Measurements from ENCODE around the gene ITPK1.

DNA sequence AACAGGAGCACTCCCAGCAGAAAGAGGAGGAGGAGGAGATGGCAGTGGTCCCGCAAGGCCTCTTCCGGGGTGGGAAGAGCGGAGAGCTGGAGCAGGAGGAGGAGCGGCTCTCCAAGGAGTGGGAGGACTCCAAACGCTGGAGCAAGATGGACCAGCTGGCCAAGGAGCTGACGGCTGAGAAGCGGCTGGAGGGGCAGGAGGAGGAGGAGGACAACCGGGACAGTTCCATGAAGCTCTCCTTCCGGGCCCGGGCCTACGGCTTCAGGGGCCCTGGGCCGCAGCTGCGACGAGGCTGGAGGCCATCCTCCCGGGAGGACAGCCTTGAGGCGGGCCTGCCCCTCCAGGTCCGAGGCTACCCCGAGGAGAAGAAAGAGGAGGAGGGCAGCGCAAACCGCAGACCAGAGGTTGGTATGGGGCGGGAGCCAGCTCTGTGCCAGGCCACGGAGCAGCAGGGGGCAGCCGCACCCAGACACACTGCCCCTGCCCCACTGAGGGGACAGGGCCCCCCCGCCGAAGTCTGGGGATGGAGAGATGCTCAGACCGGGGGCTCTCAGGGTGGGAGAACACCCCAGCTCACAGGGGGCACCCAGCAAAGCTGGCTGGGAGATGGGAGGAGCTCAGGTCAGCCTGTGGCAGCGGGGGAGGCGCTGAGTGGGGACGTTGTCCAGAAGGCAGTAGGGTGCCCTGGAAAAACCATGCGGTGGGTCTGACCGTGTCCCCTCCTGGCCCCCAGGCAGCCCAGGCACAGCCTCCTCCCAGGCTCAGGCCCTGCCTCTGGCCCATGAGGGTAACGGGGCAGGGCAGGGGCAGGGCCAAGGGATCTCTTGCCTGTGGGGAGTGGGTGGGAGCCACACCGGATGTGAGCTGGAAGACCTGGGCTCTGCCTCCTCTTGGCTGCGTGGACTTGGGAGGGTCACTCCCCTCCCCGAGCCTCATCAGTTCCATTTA is 183.0 kb downstream of the ITPK1 start:
- TF ChIP-seq EZH2phosphoT487 (IDR thresholded peaks at IDR 0.05; ENCODE audit: unreplicated experiment) = no peak
- TF ChIP-seq, protein P1, sequence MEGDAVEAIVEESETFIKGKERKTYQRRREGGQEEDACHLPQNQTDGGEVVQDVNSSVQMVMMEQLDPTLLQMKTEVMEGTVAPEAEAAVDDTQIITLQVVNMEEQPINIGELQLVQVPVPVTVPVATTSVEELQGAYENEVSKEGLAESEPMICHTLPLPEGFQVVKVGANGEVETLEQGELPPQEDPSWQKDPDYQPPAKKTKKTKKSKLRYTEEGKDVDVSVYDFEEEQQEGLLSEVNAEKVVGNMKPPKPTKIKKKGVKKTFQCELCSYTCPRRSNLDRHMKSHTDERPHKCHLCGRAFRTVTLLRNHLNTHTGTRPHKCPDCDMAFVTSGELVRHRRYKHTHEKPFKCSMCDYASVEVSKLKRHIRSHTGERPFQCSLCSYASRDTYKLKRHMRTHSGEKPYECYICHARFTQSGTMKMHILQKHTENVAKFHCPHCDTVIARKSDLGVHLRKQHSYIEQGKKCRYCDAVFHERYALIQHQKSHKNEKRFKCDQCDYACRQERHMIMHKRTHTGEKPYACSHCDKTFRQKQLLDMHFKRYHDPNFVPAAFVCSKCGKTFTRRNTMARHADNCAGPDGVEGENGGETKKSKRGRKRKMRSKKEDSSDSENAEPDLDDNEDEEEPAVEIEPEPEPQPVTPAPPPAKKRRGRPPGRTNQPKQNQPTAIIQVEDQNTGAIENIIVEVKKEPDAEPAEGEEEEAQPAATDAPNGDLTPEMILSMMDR (conservative IDR thresholded peaks at IDR 0.05; ENCODE audit: low read depth in 2 of 2) = no peak
- TF ChIP-seq POLR2AphosphoS5 (IDR thresholded peaks at IDR 0.05; ENCODE audit: low read depth) = no peak
- TF ChIP-seq, protein P2, sequence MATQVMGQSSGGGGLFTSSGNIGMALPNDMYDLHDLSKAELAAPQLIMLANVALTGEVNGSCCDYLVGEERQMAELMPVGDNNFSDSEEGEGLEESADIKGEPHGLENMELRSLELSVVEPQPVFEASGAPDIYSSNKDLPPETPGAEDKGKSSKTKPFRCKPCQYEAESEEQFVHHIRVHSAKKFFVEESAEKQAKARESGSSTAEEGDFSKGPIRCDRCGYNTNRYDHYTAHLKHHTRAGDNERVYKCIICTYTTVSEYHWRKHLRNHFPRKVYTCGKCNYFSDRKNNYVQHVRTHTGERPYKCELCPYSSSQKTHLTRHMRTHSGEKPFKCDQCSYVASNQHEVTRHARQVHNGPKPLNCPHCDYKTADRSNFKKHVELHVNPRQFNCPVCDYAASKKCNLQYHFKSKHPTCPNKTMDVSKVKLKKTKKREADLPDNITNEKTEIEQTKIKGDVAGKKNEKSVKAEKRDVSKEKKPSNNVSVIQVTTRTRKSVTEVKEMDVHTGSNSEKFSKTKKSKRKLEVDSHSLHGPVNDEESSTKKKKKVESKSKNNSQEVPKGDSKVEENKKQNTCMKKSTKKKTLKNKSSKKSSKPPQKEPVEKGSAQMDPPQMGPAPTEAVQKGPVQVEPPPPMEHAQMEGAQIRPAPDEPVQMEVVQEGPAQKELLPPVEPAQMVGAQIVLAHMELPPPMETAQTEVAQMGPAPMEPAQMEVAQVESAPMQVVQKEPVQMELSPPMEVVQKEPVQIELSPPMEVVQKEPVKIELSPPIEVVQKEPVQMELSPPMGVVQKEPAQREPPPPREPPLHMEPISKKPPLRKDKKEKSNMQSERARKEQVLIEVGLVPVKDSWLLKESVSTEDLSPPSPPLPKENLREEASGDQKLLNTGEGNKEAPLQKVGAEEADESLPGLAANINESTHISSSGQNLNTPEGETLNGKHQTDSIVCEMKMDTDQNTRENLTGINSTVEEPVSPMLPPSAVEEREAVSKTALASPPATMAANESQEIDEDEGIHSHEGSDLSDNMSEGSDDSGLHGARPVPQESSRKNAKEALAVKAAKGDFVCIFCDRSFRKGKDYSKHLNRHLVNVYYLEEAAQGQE (IDR thresholded peaks at IDR 0.05; ENCODE audit: unreplicated experiment) = no peak
- TF ChIP-seq EZH2 (IDR thresholded peaks at IDR 0.05; ENCODE audit: low read depth, unreplicated experiment) = no peak
- no peak for TF ChIP-seq ZNF462 (CRISPR knock-in tag; IDR thresholded peaks at IDR 0.05)

Measured in GM23338 (cell line).